Stomach (tissue), 4 donors: ENCODE data around the gene FCHO1.

ENCODE experiments used
- POLR2A ChIP-seq, 4 donors: fragments of 450-650 bp; IDR thresholded peaks; one replicate each; pipeline ENCODE4 v1.6.1; 2016; ENCODE audit warnings: antibody characterized with exemption in 4 of 4, control low read depth in 2 of 4, mild to moderate bottlenecking in 1 of 4, moderate library complexity in 1 of 4
- TF ChIP-seq, protein P1 (sequence below), 7 experiments: fragments of 450-650 bp in 4 of 7; fragments of 200-600 bp in 3 of 7; sonication (generic) in 3 of 7; IDR thresholded peaks; one replicate each; pipeline ENCODE4 v1.5.1; 2016 to 2019; ENCODE audit warnings: antibody characterized with exemption in 7 of 7, control low read depth in 2 of 7, mild to moderate bottlenecking in 1 of 7

DNA sequence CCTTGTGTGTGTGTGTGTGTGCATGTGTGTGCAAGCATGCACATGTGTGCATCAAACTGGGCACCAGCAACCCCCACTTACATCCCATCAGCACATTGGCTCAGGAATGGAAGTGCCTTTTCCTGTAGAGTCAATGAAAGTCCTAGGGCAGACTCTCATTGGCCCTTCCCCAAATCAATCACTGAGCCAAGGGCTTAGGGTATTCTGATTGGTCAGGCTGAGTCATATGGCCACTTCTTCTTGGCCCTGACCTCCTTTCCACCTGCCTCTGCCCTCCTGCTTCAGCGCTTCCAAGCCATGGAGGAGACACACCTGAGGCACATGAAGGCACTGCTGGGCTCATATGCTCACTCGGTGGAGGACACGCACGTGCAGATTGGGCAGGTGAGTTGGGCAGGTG, 20.9 kb downstream of the FCHO1 start:
- TF ChIP-seq, protein P1, sequence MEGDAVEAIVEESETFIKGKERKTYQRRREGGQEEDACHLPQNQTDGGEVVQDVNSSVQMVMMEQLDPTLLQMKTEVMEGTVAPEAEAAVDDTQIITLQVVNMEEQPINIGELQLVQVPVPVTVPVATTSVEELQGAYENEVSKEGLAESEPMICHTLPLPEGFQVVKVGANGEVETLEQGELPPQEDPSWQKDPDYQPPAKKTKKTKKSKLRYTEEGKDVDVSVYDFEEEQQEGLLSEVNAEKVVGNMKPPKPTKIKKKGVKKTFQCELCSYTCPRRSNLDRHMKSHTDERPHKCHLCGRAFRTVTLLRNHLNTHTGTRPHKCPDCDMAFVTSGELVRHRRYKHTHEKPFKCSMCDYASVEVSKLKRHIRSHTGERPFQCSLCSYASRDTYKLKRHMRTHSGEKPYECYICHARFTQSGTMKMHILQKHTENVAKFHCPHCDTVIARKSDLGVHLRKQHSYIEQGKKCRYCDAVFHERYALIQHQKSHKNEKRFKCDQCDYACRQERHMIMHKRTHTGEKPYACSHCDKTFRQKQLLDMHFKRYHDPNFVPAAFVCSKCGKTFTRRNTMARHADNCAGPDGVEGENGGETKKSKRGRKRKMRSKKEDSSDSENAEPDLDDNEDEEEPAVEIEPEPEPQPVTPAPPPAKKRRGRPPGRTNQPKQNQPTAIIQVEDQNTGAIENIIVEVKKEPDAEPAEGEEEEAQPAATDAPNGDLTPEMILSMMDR (IDR thresholded peaks at IDR 0.05): no peak
- TF ChIP-seq POLR2A (IDR thresholded peaks at IDR 0.05): no peak
